ENCODE data around the gene SRP19. TPM values are rescaled to one million over a fixed set of nuclear protein-coding genes. Genes with fewer than 3 reads are reported as not detected.

SRP19 gene
- total and polyA plus RNA-seq, 2 of the 8 experiments (the other 6 are each of a cell fraction or from before 2014, with no cell fraction given), result 27.5 to 79.9 TPM

GRCh38 chr5:112869948-112870347, 8.9 kb downstream of the SRP19 start:
- no peak overlapping the region for H3K4me3 ChIP-seq (ENCODE audit: extremely low read depth in 1 of 4, insufficient read depth in 2 of 4, low read depth in 3 of 4, low read length in 4 of 4)
- H3K23ac ChIP-seq (ENCODE audit: insufficient read length), result no peak overlapping the region
- H2BK12ac ChIP-seq (ENCODE audit: low read depth, low read length), result no peak overlapping the region
- H3K79me2 ChIP-seq (ENCODE audit: control insufficient read depth in 1 of 2, insufficient read depth in 2 of 2, low read length in 2 of 2), result no peaks in the 10 kb centered on the region
- FAIRE-seq (no peak), DNase-seq (ENCODE audit: low read depth in 1 of 2, low spot score in 2 of 2) (no peak)
- no peaks in the 10 kb centered on the region for H3K79me1 ChIP-seq (ENCODE audit: low read depth, low read length)
- H3K4me2 ChIP-seq (ENCODE audit: insufficient read depth in 1 of 2, low read depth in 2 of 2, low read length in 2 of 2), result no peak overlapping the region
- no peak overlapping the region for H4K8ac ChIP-seq (ENCODE audit: extremely low read depth, insufficient read depth, low read length)
- 98% methylated on average over 3 of the region's 3 CpGs; no CpG with 5 or more reads in 1 of the 2 experiments for WGBS, 2 experiments (ENCODE audit: extremely low coverage in 1 of 2, insufficient coverage in 1 of 2, insufficient read length in 1 of 2, insufficient replicate concordance in 2 of 2, low coverage in 1 of 2, low lambda C conversion rate in 2 of 2, missing lambda C conversion rate in 1 of 2)
- no peak overlapping the region for H2BK20ac ChIP-seq (ENCODE audit: low read length)
- ChIA-PET CTCF (ENCODE audit: partially characterized antibody) (interaction anchor here (1.5 kb wide), 1 partner anchor 22 kb away, joined by 3 read pairs; no protein-coding TSS in a partner anchor), POLR2A (ENCODE audit: partially characterized antibody) (interaction anchor here (0.8 to 1.4 kb wide), 3 partner anchors 9 to 19 kb away, joined by 3 to 4 read pairs (median 3); partner anchors contain the start of gene SRP19)
- H4K91ac ChIP-seq (replicated peaks; ENCODE audit: insufficient read length, low read length), result no peak overlapping the region
- H3K4ac ChIP-seq (replicated peaks; ENCODE audit: insufficient read length, low read depth, low read length), result no peak overlapping the region
- H3K9ac ChIP-seq (replicated peaks in 1 of 4; ENCODE audit: extremely low read depth in 1 of 4, low read depth in 3 of 4, low read length in 3 of 4), result no peak overlapping the region
- no peak overlapping the region for H3K18ac ChIP-seq (ENCODE audit: extremely low read depth, low read length)
- no peaks in the 10 kb centered on the region for H3K27me3 ChIP-seq (replicated peaks in 1 of 4; ENCODE audit: control insufficient read depth in 3 of 4, extremely low read depth in 1 of 4, insufficient read depth in 3 of 4, low read length in 3 of 4)
- no peaks in the 10 kb centered on the region for H3K4me1 ChIP-seq (replicated peaks in 1 of 4; ENCODE audit: control insufficient read depth in 3 of 4, insufficient read depth in 4 of 4, low read length in 3 of 4)
- no peaks in the 10 kb centered on the region for H3K9me3 ChIP-seq (ENCODE audit: insufficient read depth in 2 of 2, low read depth in 1 of 2, low read length in 1 of 2)
- H2BK15ac ChIP-seq (ENCODE audit: low read length), result no peak overlapping the region
- H2AFZ ChIP-seq (ENCODE audit: low read length), result no peak overlapping the region
- no peak overlapping the region for H4K5ac ChIP-seq (ENCODE audit: insufficient read length, low read depth, low read length)
- no peak overlapping the region for H2BK120ac ChIP-seq (replicated peaks; ENCODE audit: low read depth, low read length)
- TF ChIP-seq TAF7 (optimal IDR thresholded peaks at IDR 0.05; ENCODE audit: borderline replicate concordance, low read depth, low read length), result no peak
- TF ChIP-seq POLR2A (IDR thresholded peaks at IDR 0.05; ENCODE audit: control extremely low read depth in 1 of 2, low read depth in 2 of 2, low read length in 2 of 2), result no peak
- no peak for TF ChIP-seq CBX8 (IDR thresholded peaks at IDR 0.05; ENCODE audit: borderline replicate concordance, low read depth, low read length)
- no peak for TF ChIP-seq CHD1 (IDR thresholded peaks at IDR 0.05; ENCODE audit: low read depth, low read length)
- no peak for TF ChIP-seq SP2 (IDR thresholded peaks at IDR 0.05; ENCODE audit: low read length)
- TF ChIP-seq EGR1 (IDR thresholded peaks at IDR 0.05; ENCODE audit: borderline replicate concordance, low read depth, low read length), result no peak
- no peak for TF ChIP-seq BACH1 (IDR thresholded peaks at IDR 0.05; ENCODE audit: low read length)
- no peak for TF ChIP-seq SIX5 (IDR thresholded peaks at IDR 0.05; ENCODE audit: low read depth, low read length)
- no peak for TF ChIP-seq CEBPB (IDR thresholded peaks at IDR 0.05; ENCODE audit: low read depth, low read length)
- TF ChIP-seq CREB1 (IDR thresholded peaks at IDR 0.05), result no peak
- no peak overlapping the region for H3K56ac ChIP-seq (replicated peaks; ENCODE audit: insufficient read length, low read depth, low read length)
- no peak overlapping the region for H3K14ac ChIP-seq (ENCODE audit: insufficient read length)
- peaks cover 0 to 4% of the 10 kb centered on the region in 2 experiments for H4K20me1 ChIP-seq (replicated peaks in 1 of 2; ENCODE audit: control insufficient read depth in 1 of 2, insufficient read depth in 2 of 2, low read length in 2 of 2)
- H3K36me3 ChIP-seq (ENCODE audit: control insufficient read depth in 2 of 4, insufficient read depth in 4 of 4, low read length in 3 of 4), result peaks cover 4 to 49% (median 38%) of the 10 kb centered on the region in 4 experiments
- no peak overlapping the region for H3K27ac ChIP-seq (ENCODE audit: low read depth, low read length)
- no peaks in the 10 kb centered on the region for H3K23me2 ChIP-seq (ENCODE audit: low read depth, low read length)
- no peak overlapping the region for H2AK5ac ChIP-seq (ENCODE audit: low read depth, low read length)
- H2BK5ac ChIP-seq (ENCODE audit: low read depth, low read length), result no peak overlapping the region
